ENCODE results near the gene ENPP3.

DNA sequence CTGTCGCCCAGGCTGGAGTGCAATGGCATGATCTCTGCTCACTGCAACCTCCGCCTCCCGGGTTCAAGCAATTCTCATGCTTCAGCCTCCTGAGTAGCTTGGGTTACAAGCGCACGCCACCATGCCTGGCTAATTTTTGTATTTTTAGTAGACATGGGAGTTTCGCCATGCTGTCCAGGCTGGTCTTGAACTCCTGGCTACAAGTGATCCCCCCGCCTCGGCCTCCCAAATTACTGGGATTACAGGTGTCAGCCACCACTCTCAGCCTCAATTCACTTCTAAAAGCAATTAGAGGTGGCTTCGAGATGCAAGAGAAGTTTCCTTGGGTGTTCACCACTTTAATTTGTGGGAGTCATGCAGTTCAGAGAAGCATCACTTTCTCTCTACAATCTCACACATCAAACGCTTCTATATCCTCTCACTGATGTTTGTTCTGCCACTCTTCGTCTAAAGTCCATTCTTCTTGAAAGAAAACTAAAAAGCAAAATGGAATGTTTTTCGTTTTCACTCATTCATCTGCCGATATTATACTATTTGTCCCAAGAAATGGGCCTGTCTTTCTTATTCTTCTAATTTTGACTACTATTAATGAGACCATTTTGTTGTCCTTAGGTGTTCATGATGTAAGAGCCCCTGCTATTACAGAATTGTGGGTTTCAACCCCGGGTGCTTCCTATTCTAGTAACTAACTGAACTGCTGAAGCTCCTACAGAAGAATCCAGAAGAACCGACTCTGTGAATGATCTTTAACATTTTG lies 132.5 kb downstream of the ENPP3 start:
- TF ChIP-seq, protein P1, sequence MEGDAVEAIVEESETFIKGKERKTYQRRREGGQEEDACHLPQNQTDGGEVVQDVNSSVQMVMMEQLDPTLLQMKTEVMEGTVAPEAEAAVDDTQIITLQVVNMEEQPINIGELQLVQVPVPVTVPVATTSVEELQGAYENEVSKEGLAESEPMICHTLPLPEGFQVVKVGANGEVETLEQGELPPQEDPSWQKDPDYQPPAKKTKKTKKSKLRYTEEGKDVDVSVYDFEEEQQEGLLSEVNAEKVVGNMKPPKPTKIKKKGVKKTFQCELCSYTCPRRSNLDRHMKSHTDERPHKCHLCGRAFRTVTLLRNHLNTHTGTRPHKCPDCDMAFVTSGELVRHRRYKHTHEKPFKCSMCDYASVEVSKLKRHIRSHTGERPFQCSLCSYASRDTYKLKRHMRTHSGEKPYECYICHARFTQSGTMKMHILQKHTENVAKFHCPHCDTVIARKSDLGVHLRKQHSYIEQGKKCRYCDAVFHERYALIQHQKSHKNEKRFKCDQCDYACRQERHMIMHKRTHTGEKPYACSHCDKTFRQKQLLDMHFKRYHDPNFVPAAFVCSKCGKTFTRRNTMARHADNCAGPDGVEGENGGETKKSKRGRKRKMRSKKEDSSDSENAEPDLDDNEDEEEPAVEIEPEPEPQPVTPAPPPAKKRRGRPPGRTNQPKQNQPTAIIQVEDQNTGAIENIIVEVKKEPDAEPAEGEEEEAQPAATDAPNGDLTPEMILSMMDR (conservative IDR thresholded peaks at IDR 0.05; ENCODE audit: low read depth, low read length), result no peak
- TF ChIP-seq EZH2 (IDR thresholded peaks at IDR 0.05; ENCODE audit: borderline replicate concordance, low read depth, low read length, poor library complexity, severe bottlenecking), result no peak

Measured in A673 (cell line).